T-helper 22 cell (primary cell): Measurements from ENCODE around the gene MTA3.

Source experiments
- DNase-seq: peaks from one replicate; pipeline ENCODE4 v3.0.0-alpha.2; 2020; ENCODE audit warnings: low read depth

Gene MTA3

GRCh38 chr2:42762823-42763804 lies 194.7 kb downstream of the MTA3 start:
- no peak for DNase-seq

- no peak for DNase-seq
Observed at GRCh38 chr2:42764096-42764495, 195.7 kb downstream of the MTA3 start, which contains the start of gene OXER1. TSS of gene OXER1 (minus strand) at chr2:42764135. CDS start at chr2:42764062, 73 bp downstream.

DNA sequence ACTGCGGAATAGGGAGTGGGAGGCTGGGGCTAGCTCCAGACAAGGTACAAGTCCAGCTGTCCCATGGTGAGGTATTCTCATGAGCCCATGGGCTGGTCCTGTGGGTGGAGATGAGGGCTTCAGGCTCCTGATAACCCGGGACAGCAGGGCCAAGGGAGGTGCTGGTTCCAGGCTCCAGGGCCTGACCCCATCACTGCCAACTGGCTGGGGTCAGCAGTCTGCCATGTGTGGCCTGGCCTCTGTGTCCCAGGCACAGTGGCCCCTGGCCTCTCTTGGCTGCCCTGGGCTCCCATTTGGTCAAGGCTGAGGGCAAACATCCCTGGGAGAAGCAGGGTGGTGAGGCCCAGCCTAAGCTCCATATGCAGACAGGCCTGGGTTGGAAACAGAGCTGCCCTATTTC lies 196.5 kb downstream of the MTA3 start:
- no peak for DNase-seq

- DNase-seq = no peak
Observed at GRCh38 chr2:42765686-42766085, 197.3 kb downstream of the MTA3 start.

- DNase-seq = no peak
Observed at GRCh38 chr2:42767080-42767898, 198.9 kb downstream of the MTA3 start.

GRCh38 chr2:42767899-42768705 lies 199.7 kb downstream of the MTA3 start:
- DNase-seq = no peak

DNA sequence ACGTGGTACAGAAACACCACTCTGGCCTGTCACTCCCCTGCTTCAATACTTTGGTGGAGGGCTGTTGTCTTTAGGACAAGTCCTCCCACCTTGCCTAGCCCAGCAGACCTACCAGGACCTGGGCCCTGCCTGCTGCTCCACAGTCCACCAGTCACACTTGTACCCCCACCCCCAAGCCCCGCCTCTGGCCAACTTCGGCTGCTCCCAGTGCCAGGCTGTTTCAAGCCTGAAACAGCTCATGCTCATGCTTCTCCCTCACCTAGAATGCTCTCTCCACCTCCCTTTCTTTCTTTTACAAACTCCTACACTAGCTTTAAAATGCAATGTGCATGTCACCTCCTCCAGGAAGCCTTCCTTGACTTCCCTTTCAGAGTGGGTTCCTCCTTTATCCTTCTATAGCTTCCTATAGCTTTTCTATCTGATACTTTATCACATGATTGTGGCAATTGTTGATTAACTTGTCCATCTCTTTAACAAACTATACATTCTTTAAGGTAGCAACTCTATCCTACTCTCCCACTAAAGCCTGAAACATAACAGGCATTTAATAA lies 200.3 kb downstream of the MTA3 start:
- DNase-seq = no peak

GRCh38 chr2:42769583-42770287 lies 201.3 kb downstream of the MTA3 start:
- DNase-seq = no peak

DNA sequence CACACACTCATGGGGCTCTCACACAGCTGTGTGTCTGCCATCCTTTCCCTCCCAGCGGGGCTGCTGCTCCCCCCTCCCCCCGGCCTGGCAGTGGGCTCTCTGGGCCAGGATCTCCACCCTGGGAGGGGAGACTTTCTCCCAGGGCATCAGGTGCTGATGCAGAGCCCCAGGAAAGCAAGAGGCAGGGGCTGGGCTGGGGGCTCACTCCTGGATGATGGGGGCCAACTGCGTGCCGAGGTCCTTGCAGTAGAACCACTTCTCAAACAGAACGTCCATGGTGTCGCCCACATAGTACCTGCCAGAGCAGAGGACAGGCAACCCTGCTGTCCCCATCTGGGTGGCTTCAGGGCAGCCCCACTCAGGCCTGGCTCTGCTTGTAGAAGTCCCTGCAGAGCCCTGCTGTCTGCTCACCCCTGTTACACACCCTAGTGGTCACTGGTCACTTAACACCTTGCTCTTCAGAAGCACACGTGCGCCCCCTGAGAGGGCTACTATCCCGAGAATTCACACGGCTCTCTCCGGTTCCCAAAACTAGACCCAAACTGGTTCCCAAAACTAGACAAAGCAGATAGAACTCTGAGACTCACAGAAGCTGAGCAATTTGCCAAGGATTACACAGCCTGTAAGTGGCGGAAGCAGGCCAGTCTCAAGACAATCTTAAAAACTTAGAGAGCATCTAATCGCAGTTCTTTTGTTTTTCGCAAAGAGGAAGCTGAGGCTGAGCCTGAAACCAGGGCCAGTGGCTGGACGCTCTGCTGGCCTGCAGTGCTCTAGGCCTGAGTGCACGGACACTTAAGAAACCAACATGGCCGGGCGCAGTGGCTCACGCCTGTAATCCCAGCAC lies 202.1 kb downstream of the MTA3 start:
- DNase-seq = no peak

GRCh38 chr2:42771546-42772153 lies 203.2 kb downstream of the MTA3 start:
- no peak for DNase-seq

- DNase-seq = no peak
Observed at GRCh38 chr2:42775186-42775585, 206.8 kb downstream of the MTA3 start.

DNA sequence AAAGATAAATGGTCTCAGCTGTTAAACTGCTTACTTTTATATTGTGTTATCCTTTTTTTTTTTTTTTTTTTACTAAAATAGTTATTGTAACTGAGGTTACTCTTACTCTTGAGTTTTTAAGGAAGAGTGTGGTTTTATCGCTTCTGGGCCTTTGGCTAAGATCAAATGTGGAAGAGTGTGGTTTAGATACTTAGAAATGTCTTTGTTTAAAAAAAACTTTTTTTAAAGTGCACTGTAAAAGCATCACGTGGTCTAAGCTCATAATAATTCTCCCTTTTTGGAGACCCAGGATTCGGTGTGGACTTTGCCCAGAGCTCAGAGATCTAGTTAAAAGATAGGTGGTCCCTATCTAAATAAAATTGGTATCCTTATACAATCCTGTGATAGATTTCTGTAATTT lies 207.4 kb downstream of the MTA3 start:
- DNase-seq = no peak

GRCh38 chr2:42777883-42778805 lies 209.7 kb downstream of the MTA3 start:
- DNase-seq = no peak

- DNase-seq = no peak
Observed at GRCh38 chr2:42781181-42781580, 212.7 kb downstream of the MTA3 start.

- DNase-seq = no peak
Observed at GRCh38 chr2:42783511-42783910, 215.1 kb downstream of the MTA3 start.

DNA sequence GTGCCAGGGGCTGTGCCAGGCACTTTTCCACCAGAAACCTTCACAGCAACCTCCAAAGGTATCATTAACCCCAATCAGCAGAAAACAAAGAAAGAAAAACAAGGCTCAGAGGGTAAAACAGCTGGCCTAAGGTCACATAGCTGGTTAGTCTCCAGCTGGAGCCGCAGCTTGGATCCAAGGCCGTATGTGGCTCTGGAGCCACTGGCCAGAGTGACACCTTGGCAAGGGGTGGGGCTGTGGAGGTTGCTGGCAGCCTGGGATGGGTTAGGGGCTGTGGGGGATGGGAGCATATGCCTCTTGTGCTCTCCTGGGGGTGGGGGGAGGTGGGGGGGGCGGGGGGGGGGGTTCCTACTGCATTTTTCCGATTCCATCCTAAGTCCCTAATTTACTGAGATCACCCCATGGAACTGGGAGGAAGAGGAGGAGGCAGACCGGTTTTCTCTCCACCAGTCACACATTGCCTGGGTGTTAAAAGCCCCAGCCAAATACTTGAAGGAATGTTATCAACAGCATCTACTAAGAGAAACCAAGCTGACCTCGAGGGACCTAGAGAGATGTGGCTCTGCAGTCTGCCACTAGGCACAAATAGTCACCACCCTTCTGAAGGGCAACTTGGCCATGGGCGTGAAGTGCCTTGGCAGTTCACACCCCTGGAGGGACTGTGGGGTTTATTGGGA lies 215.9 kb downstream of the MTA3 start:
- DNase-seq = no peak

DNA sequence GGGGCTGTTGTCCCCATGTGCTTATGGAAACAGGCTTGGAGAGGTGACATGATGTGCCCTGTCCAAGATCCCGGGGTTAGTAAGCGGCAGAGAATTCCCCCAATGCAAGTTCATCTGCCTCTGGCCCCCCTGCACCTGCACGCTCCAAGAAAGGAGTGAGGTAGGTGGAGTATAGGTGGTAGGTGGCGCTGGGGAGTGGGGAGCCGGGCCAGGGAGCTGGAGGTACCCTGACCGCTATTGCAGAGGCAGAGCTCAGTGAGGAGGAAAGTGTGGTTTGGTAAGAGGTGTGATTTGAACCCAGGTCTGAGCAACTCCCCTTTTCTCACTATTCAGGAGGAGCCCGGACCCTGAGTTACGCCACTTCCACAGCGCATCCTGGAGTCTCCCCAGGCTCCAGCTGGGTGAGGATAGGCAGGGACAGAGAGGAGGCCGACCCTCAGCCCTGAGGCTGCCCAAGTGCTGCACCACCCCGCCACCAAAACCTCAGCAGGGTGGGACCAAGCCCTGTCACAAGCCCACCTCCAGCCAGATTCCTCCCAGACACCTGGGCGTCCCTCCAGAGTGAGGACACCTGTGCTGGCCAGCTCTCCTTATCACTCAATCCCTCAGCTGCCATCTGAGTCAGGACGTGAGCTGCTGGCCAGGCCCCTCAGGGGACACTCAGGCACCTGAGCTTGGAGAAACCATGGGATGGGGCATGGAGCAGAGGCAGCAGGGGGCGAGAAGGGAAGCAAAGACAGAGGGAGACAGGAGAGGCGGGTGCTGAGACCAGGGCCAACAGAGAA lies 218.3 kb downstream of the MTA3 start:
- no peak for DNase-seq
